Common myeloid progenitor, CD34-positive (primary cell): ENCODE results near the gene KCNT2.

Experiments
- CTCF ChIA-PET: fragments of 350-600 bp; sonication (Branson Sonifier 250); formaldehyde crosslinking; loops from one replicate; lab custom pipeline; 2021; ENCODE audit warnings: antibody characterized with exemption; lab: Charles Lee
- POLR2A ChIA-PET: fragments of 350-600 bp; sonication (Branson Sonifier 250); formaldehyde crosslinking; loops from one replicate; lab custom pipeline; 2021; ENCODE audit warnings: antibody characterized with exemption; lab: Charles Lee
- DNase-seq, 3 donors: peaks; one replicate each; pipeline versions ENCODE4 v3.0.0 to v3.0.0-alpha.2; 2013
- H3K27ac ChIP-seq, 2 experiments: 1 replicate in 1 of 2; 2 replicates in 1 of 2; pipeline ENCODE4 v1.7.0; 2013; ENCODE audit warnings: inconsistent platforms in 2 of 2, low read length in 2 of 2, mild to moderate bottlenecking in 2 of 2, low read depth in 1 of 2, moderate library complexity in 1 of 2; ENCODE audit not compliant: severe bottlenecking in 2 of 2, insufficient read depth in 1 of 2, poor library complexity in 1 of 2
- H3K27me3 ChIP-seq, 5 experiments: replicated peaks in 2 of 5; 1 replicate in 3 of 5; 2 replicates in 2 of 5; pipeline versions ENCODE4 v1.6.1 to v1.7.0; 2013; ENCODE audit warnings: low read length in 4 of 5, mild to moderate bottlenecking in 2 of 5, moderate library complexity in 2 of 5, inconsistent platforms in 1 of 5; ENCODE audit not compliant: insufficient read depth in 5 of 5, control insufficient read depth in 4 of 5
- H3K36me3 ChIP-seq, 4 experiments: 1 replicate in 2 of 4; 2 replicates in 2 of 4; pipeline versions ENCODE4 v1.6.1 to v1.7.0; 2013; ENCODE audit warnings: low read length in 3 of 4, control low read depth in 1 of 4, mild to moderate bottlenecking in 1 of 4; ENCODE audit not compliant: control insufficient read depth in 4 of 4, insufficient read depth in 4 of 4
- H3K4me1 ChIP-seq, 4 experiments: 1 replicate in 3 of 4; 2 replicates in 1 of 4; pipeline versions ENCODE4 v1.6.1 to v1.7.1; 2013; ENCODE audit warnings: low read length in 3 of 4, mild to moderate bottlenecking in 3 of 4, control low read depth in 1 of 4, inconsistent platforms in 1 of 4, moderate library complexity in 1 of 4; ENCODE audit not compliant: control insufficient read depth in 4 of 4, insufficient read depth in 4 of 4; ENCODE audit errors: control extremely low read depth in 1 of 4
- H3K4me3 ChIP-seq, 7 experiments: 1 replicate in 4 of 7; 2 replicates in 3 of 7; pipeline versions ENCODE4 v1.5.1 to v1.7.0; 2013; ENCODE audit warnings: mild to moderate bottlenecking in 7 of 7, low read length in 6 of 7, moderate library complexity in 6 of 7, inconsistent platforms in 2 of 7, low read depth in 2 of 7, control low read depth in 1 of 7; ENCODE audit not compliant: insufficient read depth in 4 of 7, control insufficient read depth in 1 of 7; ENCODE audit errors: extremely low read depth in 1 of 7
- H3K9me3 ChIP-seq, 5 experiments: 1 replicate in 4 of 5; 2 replicates in 1 of 5; pipeline versions ENCODE4 v1.6.1 to v1.7.1; 2013; ENCODE audit warnings: low read length in 4 of 5, mild to moderate bottlenecking in 2 of 5, inconsistent platforms in 1 of 5, low read depth in 1 of 5, moderate library complexity in 1 of 5; ENCODE audit not compliant: control insufficient read depth in 4 of 5, insufficient read depth in 2 of 5; ENCODE audit errors: control extremely low read depth in 1 of 5
- WGBS: methylation state at CpG from one replicate; pipeline ENCODE4 v1.1.5; 2013; ENCODE audit not compliant: insufficient coverage; 5-methylcytosine and 5-hydroxymethylcytosine counted together

The KCNT2 gene

DNA sequence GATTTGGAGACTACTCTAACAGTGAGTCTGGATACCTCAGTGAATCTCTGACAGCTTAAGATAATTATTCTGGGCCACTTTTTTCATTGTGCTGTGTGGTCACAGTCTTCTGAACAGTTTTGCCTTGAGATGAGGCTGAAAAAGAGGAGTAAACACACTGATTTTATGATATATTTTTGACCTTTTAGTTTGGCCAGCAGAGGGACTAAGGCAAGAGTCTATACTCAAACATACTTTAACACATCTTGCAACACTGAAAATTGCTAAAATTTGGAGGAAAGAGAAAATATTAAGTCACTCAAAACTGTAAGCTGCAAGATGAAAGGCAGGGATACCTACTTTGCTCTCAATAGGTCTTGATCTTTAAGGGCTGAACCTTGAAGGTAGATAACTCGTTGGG, 182.7 kb downstream of the KCNT2 start:
- Histone ChIP-seq H3K36me3 (no peaks in the 10 kb centered on the region), H3K27me3 (no peaks in the 10 kb centered on the region), H3K4me1 (no peaks in the 10 kb centered on the region), H3K9me3 (no peaks in the 10 kb centered on the region), H3K27ac (no peak overlapping the region), H3K4me3 (no peak overlapping the region)
- WGBS, result no CpG with 5 or more reads among the region's 1 CpG
- DNase-seq, result no peak
- CTCF ChIA-PET, result no interaction called here
- POLR2A ChIA-PET, result no interaction called here

DNA sequence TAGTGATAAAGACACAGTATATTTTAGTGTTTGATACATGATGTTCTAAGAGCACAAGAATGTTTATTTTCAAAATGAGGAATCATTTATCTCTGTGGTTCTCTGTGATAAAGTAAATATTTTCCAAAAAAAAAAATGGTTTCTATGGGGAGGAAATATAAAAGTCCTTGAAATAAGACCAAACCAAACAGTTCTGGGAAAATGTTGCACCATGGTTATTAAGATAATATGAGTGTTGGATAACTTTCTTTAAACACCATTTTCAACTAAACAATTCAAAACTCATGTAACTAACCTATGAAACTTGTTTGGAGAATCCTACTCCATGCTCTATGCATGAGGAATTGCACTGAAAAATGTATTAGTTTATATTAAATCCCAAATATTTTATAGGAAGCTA, 184.6 kb downstream of the KCNT2 start:
- DNase-seq, result no peak
- H3K27ac ChIP-seq, result no peak overlapping the region
- H3K36me3 ChIP-seq, result no peaks in the 10 kb centered on the region
- ChIA-PET CTCF (no interaction called here), POLR2A (no interaction called here)
- H3K4me1 ChIP-seq, result no peaks in the 10 kb centered on the region
- H3K9me3 ChIP-seq, result no peaks in the 10 kb centered on the region
- no peaks in the 10 kb centered on the region for H3K27me3 ChIP-seq
- H3K4me3 ChIP-seq, result no peak overlapping the region

DNA sequence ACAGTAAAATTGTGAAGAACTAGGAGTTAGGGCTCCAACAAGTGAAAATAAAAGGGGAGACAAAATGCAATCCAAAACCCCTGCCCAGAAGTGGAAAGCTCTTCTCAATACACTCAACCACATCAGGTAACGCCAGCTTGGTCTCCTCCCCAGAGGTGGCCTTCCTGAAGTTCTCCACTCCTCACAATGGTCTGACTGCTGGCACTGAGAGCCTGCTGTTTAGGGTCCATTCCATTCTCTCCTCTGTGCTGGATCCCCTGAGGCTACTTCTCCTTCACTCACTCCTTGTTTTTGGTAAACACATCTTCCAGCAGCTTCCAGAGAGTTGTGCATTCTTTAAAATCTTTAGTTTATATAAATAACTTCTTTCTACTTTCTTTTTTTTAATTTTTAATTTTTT, 189.5 kb downstream of the KCNT2 start:
- Histone ChIP-seq H3K27me3 (no peaks in the 10 kb centered on the region), H3K9me3 (no peaks in the 10 kb centered on the region), H3K4me3 (no peak overlapping the region), H3K27ac (no peak overlapping the region), H3K36me3 (peaks cover 0 to 2% (median 0%) of the 10 kb centered on the region in 4 experiments), H3K4me1 (no peaks in the 10 kb centered on the region)
- WGBS, result no CpG with 5 or more reads among the region's 1 CpG
- ChIA-PET CTCF (no interaction called here), POLR2A (no interaction called here)
- DNase-seq, result no peak

DNA sequence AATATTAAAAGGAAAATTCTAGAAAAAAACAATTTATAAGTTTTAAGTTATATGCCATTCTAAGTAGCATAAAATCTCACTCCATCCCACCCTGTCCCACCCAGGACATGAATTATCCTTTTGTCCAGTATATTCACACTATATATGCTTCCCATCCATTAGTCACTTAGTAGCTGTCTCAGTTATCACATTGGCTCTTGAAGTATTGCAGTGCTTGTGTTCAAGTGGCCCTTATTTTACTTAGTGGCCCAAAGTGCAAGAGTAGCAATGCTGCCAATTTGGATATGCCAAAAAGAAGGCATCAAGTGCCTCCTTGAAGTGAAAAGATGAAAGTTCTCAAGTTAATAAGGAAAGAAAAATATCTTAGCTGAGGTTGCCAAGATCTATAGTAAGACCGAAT, 192.3 kb downstream of the KCNT2 start:
- 100% methylated on average over 1 of the region's 1 CpG for WGBS
- DNase-seq, result no peak
- H3K4me3 ChIP-seq, result no peak overlapping the region
- H3K4me1 ChIP-seq, result no peaks in the 10 kb centered on the region
- no peak overlapping the region for H3K27ac ChIP-seq
- ChIA-PET POLR2A (no interaction called here), CTCF (no interaction called here)
- H3K9me3 ChIP-seq, result no peaks in the 10 kb centered on the region
- peaks cover 0 to 2% (median 0%) of the 10 kb centered on the region in 4 experiments for H3K36me3 ChIP-seq
- no peaks in the 10 kb centered on the region for H3K27me3 ChIP-seq

DNA sequence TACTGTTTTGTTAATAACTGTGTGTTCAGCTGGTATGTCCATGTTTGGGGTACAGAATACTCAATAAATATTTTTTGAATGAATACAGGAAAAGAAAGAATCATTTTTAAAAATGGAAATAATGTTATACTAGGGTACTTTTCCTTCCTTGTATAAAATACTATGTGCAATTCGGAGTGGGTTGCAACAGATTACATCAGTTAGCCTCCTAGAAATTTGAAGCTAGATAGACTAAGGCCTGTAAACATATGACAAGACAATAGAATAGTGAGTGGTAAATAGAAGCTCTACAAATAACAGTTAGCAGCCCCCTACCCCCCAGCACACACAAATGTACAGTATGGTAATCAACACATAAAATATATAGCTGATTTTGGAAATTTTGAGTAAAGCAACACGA, 195.9 kb downstream of the KCNT2 start:
- no peak overlapping the region for H3K4me3 ChIP-seq
- ChIA-PET CTCF (no interaction called here), POLR2A (no interaction called here)
- H3K36me3 ChIP-seq, result peaks cover 0 to 2% (median 0%) of the 10 kb centered on the region in 4 experiments
- H3K4me1 ChIP-seq, result no peaks in the 10 kb centered on the region
- H3K27ac ChIP-seq, result no peak overlapping the region
- no peaks in the 10 kb centered on the region for H3K9me3 ChIP-seq
- WGBS, result no CpG with 5 or more reads among the region's 2 CpGs
- DNase-seq, result no peak
- H3K27me3 ChIP-seq, result no peaks in the 10 kb centered on the region

DNA sequence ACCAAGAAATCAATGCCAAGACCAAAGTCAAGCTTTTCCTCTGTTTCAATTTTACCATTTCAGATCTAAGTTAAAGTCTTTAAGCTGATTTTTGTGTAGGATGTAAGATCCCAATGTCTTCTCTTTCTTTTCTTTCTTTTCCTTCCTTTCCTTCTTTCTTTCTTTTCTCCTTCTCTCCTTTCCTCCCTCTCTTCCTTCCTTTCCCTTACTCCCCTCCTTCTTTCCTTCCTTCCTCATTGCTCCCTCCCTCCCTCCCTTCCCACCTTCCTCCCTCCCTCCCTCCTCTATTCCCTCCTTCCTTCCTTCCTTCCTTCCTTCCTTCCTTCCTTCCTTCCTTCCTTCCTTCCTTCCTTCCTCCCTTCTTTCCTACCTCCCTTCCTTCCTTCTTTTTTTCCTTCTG, 197.5 kb downstream of the KCNT2 start:
- H3K9me3 ChIP-seq, result no peaks in the 10 kb centered on the region
- H3K36me3 ChIP-seq, result no peaks in the 10 kb centered on the region
- H3K27ac ChIP-seq, result no peak overlapping the region
- POLR2A ChIA-PET, result no interaction called here
- no peak overlapping the region for H3K4me3 ChIP-seq
- CTCF ChIA-PET, result interaction anchor here (0.6 kb wide), 1 partner anchor 21 kb away, joined by 4 read pairs; no protein-coding TSS in a partner anchor
- no peak for DNase-seq
- H3K27me3 ChIP-seq, result no peaks in the 10 kb centered on the region
- H3K4me1 ChIP-seq, result no peaks in the 10 kb centered on the region

DNA sequence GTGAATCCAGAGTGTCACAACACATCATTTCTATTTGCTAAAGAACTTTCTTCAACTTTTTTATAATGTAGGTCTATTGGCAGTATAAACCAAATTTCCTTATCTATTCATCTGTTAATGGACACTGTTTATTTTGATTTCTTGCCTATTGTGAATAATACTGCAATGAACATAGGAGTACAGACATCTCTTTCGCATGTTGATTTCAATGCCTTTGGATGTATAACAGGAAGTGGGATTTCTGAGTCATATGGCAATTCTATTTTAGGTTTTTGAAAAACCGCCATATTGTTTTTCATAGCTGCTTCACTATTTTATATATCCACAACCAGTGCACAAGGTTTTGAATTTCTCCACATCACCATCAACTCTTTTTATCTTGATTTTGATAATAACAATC, 198.7 kb downstream of the KCNT2 start:
- no CpG with 5 or more reads among the region's 2 CpGs for WGBS
- Histone ChIP-seq H3K9me3 (no peaks in the 10 kb centered on the region), H3K4me1 (no peaks in the 10 kb centered on the region), H3K27ac (no peak overlapping the region), H3K4me3 (no peak overlapping the region), H3K36me3 (no peaks in the 10 kb centered on the region), H3K27me3 (no peaks in the 10 kb centered on the region)
- POLR2A ChIA-PET, result no interaction called here
- CTCF ChIA-PET, result no interaction called here
- no peak for DNase-seq
